GM19351 (cell line): ENCODE results near the gene PPY.
"Not testable (repeated sequence)": the region's sequence is repeated elsewhere in the genome, so short reads cannot be mapped to it uniquely, and the experiment has no call there.

Experiments
- ATAC-seq: cut with Tn5 transposase; IDR thresholded peaks from one replicate; pipeline ENCODE4 v1.9.1; 2021; ENCODE audit warnings: mild to moderate bottlenecking, moderate library complexity; ENCODE audit not compliant: unreplicated experiment

The PPY gene

GRCh38 chr17:43932923-43933322, 9.4 kb downstream of the PPY start:
- no peak for ATAC-seq

GRCh38 chr17:43932357-43932756, 9.9 kb downstream of the PPY start:
- no peak for ATAC-seq

GRCh38 chr17:43931062-43931571, 11.2 kb downstream of the PPY start:
- no peak for ATAC-seq

GRCh38 chr17:43928609-43929008, 13.7 kb downstream of the PPY start:
- no peak for ATAC-seq

- ATAC-seq, result not testable (repeated sequence)
These were observed 14.3 kb downstream of the PPY start for GRCh38 chr17:43927929-43928328.

GRCh38 chr17:43927060-43927864, 15.0 kb downstream of the PPY start:
- no peak for ATAC-seq

GRCh38 chr17:43924558-43924957, 17.7 kb downstream of the PPY start:
- ATAC-seq, result no peak

GRCh38 chr17:43920500-43921095, 21.7 kb downstream of the PPY start:
- ATAC-seq, result no peak

GRCh38 chr17:43918026-43918389, 24.3 kb downstream of the PPY start:
- ATAC-seq, result no peak

- no peak for ATAC-seq
These were observed 24.8 kb downstream of the PPY start for GRCh38 chr17:43917348-43918025.

- ATAC-seq, result no peak
These were observed 25.3 kb downstream of the PPY start for GRCh38 chr17:43917016-43917347.

- ATAC-seq, result no peak
These were observed 25.9 kb downstream of the PPY start for GRCh38 chr17:43916385-43916784.

- ATAC-seq, result no peak
These were observed 26.7 kb downstream of the PPY start for GRCh38 chr17:43915559-43915958.

GRCh38 chr17:43914451-43914850, 27.8 kb downstream of the PPY start:
- no peak for ATAC-seq

- no peak for ATAC-seq
These were observed 28.7 kb downstream of the PPY start for GRCh38 chr17:43913584-43913983.

- ATAC-seq, result no peak
These were observed 29.5 kb downstream of the PPY start for GRCh38 chr17:43912635-43913304.

- no peak for ATAC-seq
These were observed 30.4 kb downstream of the PPY start for GRCh38 chr17:43911904-43912303.

- ATAC-seq, result no peak
These were observed 32.6 kb downstream of the PPY start for GRCh38 chr17:43909537-43910231.

GRCh38 chr17:43907998-43908721, 34.1 kb downstream of the PPY start:
- ATAC-seq, result no peak

GRCh38 chr17:43907425-43907981, 34.8 kb downstream of the PPY start, which contains the start of gene MPP2:
Gene MPP2 (minus strand): TSS chr17:43907536. CDS start chr17:43904460, 3,076 bp downstream.
- ATAC-seq, result no peak
